OCI-LY3 (cell line): ENCODE measurements around the gene BLTP2.
A peak's percentile ranks its signal among the peaks of the same experiment; 100 is the strongest.

Experiments used
- H2AFZ ChIP-seq: fragments of 200-600, 300-600 bp; shearing (Covaris generic); 2 replicates; pipeline ENCODE4 v1.6.0; 2014; ENCODE audit warnings: antibody characterized with exemption, low read depth, low read length
- H3K27ac ChIP-seq: fragments of 200-600, 300-600 bp; sonication (generic); 2 replicates; pipeline ENCODE4 v1.5.1; 2014; ENCODE audit warnings: mild to moderate bottlenecking, low read length, moderate library complexity, mixed read lengths
- H3K27me3 ChIP-seq: fragments of 200-600, 300-600 bp; sonication (generic); 2 replicates; pipeline ENCODE4 v1.6.1; 2014; ENCODE audit warnings: low read depth, low read length, mixed read lengths
- H3K36me3 ChIP-seq: fragments of 200-600, 300-600 bp; sonication (generic); replicated peaks from 2 replicates; pipeline ENCODE3; 2014; ENCODE audit warnings: low read depth, low read length, mixed read lengths
- H3K4me1 ChIP-seq: fragments of 300-600, 200-600 bp; sonication (generic); 2 replicates; pipeline ENCODE4 v1.6.1; 2014; ENCODE audit warnings: low read length, mixed read lengths
- H3K4me2 ChIP-seq: fragments of 200-600, 300-600 bp; sonication (generic); 2 replicates; pipeline ENCODE4 v1.6.1; 2014; ENCODE audit warnings: low read length, mixed read lengths
- H3K4me3 ChIP-seq: fragments of 300-600, 200-600 bp; sonication (generic); 2 replicates; pipeline ENCODE4 v1.5.1; 2014; ENCODE audit warnings: antibody characterized with exemption, mild to moderate bottlenecking, low read length, moderate library complexity
- H3K79me2 ChIP-seq: fragments of 300-600, 200-600 bp; shearing (Covaris generic); 2 replicates; pipeline ENCODE4 v1.6.1; 2014; ENCODE audit warnings: mild to moderate bottlenecking, low read length, mixed read lengths
- H3K9ac ChIP-seq: fragments of 300-600, 200-600 bp; shearing (Covaris generic); 2 replicates; pipeline ENCODE4 v1.6.0; 2014; ENCODE audit warnings: mild to moderate bottlenecking, low read length, moderate library complexity
- H3K9me3 ChIP-seq: fragments of 200-600, 300-600 bp; shearing (Covaris generic); 2 replicates; pipeline ENCODE4 v1.6.1; 2014; ENCODE audit warnings: low read length, mixed read lengths; ENCODE audit not compliant: insufficient read depth
- H4K20me1 ChIP-seq: fragments of 200-600, 300-600 bp; sonication (generic); 2 replicates; pipeline ENCODE4 v1.6.1; 2016; ENCODE audit warnings: low read length, mixed read lengths; ENCODE audit not compliant: insufficient read depth
- EZH2phosphoT487 ChIP-seq: fragments of 200-600 bp; shearing (Covaris generic); IDR thresholded peaks from 2 replicates; pipeline ENCODE4 v1.6.1; 2018; ENCODE audit warnings: antibody characterized with exemption, mixed run types, low read depth
- TF ChIP-seq, protein P1 (sequence below): fragments of 200-600, 300-600 bp; sonication (generic); IDR thresholded peaks from 2 replicates; pipeline ENCODE4 v1.5.1; 2014; ENCODE audit warnings: antibody characterized with exemption, low read length, low read depth

Gene BLTP2

DNA sequence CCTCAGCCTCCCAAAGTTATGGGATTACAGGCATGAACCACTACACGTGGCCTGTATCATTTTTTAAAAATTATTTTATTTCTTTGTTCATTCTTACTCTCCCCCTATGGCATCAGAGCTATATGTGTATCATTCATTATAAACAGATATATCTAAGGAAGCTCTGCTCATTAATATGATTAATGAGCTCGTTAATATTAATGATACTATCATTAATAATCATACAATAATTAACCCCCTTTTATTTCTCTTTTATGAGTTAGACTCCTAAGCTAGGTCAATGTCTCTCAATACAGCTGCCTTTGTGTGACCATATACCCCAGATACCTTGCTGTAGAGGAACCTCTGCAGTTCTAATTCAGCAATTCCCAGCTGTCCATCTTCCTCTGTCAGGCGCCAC lies 26.5 kb downstream of the BLTP2 start:
- no peak overlapping the region for H3K27ac ChIP-seq
- H3K9me3 ChIP-seq = no peaks in the 10 kb centered on the region
- H3K4me1 ChIP-seq = peaks cover 15% of the 10 kb centered on the region
- no peak overlapping the region for H3K9ac ChIP-seq
- TF ChIP-seq, protein P1, sequence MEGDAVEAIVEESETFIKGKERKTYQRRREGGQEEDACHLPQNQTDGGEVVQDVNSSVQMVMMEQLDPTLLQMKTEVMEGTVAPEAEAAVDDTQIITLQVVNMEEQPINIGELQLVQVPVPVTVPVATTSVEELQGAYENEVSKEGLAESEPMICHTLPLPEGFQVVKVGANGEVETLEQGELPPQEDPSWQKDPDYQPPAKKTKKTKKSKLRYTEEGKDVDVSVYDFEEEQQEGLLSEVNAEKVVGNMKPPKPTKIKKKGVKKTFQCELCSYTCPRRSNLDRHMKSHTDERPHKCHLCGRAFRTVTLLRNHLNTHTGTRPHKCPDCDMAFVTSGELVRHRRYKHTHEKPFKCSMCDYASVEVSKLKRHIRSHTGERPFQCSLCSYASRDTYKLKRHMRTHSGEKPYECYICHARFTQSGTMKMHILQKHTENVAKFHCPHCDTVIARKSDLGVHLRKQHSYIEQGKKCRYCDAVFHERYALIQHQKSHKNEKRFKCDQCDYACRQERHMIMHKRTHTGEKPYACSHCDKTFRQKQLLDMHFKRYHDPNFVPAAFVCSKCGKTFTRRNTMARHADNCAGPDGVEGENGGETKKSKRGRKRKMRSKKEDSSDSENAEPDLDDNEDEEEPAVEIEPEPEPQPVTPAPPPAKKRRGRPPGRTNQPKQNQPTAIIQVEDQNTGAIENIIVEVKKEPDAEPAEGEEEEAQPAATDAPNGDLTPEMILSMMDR = no peak
- no peak for TF ChIP-seq EZH2phosphoT487
- H3K4me3 ChIP-seq = no peak overlapping the region
- H2AFZ ChIP-seq = no peak overlapping the region
- H3K79me2 ChIP-seq = no peaks in the 10 kb centered on the region
- H3K4me2 ChIP-seq = no peak overlapping the region
- no peaks in the 10 kb centered on the region for H3K27me3 ChIP-seq
- H3K36me3 ChIP-seq = peaks cover 82% of the 10 kb centered on the region
- 0 out of 2 replicates have a peak, but pooled peaks cover 11% of the 10 kb centered on the region for H4K20me1 ChIP-seq

DNA sequence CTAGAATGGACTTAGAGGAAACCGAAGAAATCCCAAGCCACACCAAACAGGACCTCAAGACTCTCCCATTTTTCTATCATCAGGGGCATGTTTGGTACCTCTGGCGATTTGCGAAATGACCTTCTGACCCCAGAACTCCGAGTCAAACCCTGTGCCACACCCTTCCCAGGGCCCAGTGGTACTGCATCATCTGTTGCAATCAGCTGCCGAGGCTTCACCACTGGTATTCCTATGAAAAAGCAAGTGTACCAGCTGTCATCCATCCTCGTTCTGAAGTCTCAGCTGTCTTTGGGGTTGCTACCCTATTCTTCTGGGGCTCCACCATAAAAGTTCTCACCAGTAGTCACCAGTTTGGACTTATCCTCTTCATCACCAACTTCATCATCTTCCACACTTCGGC lies 28.7 kb downstream of the BLTP2 start:
- H3K36me3 ChIP-seq = peaks cover 83% of the 10 kb centered on the region
- H3K4me1 ChIP-seq = peaks cover 15% of the 10 kb centered on the region
- H2AFZ ChIP-seq = no peak overlapping the region
- no peak overlapping the region for H3K4me2 ChIP-seq
- no peak overlapping the region for H3K4me3 ChIP-seq
- TF ChIP-seq EZH2phosphoT487 = no peak
- TF ChIP-seq, protein P1 = no peak
- no peaks in the 10 kb centered on the region for H3K27me3 ChIP-seq
- H3K9me3 ChIP-seq = no peaks in the 10 kb centered on the region
- no peak overlapping the region for H3K9ac ChIP-seq
- H3K79me2 ChIP-seq = no peaks in the 10 kb centered on the region
- 0 out of 2 replicates have a peak, but pooled peaks cover 11% of the 10 kb centered on the region for H4K20me1 ChIP-seq
- no peak overlapping the region for H3K27ac ChIP-seq

DNA sequence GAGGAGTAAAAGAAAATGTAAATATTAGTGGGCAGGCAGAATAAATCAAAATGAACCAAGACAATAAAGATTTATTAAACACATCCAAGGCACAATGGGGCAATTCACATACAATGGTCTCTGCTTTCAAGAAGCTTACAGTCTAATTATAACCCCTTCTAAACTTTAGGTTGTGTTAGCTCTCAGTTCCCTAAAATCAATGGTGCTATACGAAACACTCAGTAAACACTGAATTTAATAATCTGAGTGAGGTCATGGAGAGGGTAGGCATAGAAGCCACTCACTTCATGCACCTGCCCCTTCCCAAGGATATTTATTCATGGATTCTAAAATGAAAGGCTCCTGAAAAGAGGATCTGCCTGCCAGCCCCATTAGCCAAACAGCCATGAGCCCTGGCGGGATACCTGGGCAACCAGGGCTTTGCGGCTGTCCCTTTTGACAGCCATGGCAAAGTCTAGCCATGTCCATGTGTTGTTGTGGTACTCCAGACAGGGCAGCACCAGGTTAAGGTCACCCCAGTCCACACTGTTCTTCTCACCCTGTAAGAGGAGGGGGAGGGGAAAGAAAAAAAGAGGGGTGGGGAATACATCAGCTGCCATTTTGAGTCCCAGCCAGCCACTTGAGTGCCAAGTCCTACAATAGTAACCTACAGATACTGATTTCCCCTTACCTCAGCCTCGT lies 29.6 kb downstream of the BLTP2 start:
- Histone ChIP-seq H3K9ac (no peak overlapping the region), H3K4me1 (peaks cover 15% of the 10 kb centered on the region), H3K4me3 (no peak overlapping the region), H3K79me2 (no peaks in the 10 kb centered on the region), H3K27ac (peak overlapping the region; percentile 7; the same call in 1 of the 2 replicates), H3K27me3 (no peaks in the 10 kb centered on the region), H3K36me3 (peaks cover 83% of the 10 kb centered on the region), H3K9me3 (no peaks in the 10 kb centered on the region), H2AFZ (no peak overlapping the region), H4K20me1 (0 out of 2 replicates have a peak, but pooled peaks cover 11% of the 10 kb centered on the region), H3K4me2 (no peak overlapping the region)
- TF ChIP-seq, protein P1 = no peak
- no peak for TF ChIP-seq EZH2phosphoT487

DNA sequence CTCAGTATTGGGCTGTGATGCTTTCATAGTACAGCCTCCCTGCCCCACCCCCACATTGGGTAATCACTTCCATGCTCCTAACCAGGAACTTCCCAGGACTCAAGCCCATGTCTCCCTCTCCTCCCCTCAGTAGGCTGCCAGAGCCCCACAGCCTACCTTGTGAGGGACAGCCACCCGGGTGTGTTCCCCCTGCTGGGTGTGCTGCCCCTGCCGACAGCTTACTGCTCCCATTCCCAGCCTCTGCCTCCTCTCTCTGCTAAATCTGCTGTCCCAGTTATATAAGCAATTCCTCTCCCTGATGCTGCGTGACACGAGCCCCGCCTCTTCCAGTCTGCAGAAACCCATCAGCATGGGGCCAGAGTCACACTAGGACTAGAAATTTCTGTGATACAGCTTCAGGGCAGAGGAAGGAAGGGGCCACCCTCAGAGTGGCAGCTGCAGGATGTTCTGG lies 31.0 kb downstream of the BLTP2 start, which contains the start of gene RSKR:
Gene RSKR, minus strand, starts transcription at position 255 of the 451 bp plus-strand sequence. Its CDS starts 24 bp downstream, at position 231.
- no peaks in the 10 kb centered on the region for H3K79me2 ChIP-seq
- H3K4me3 ChIP-seq = no peak within 1 kb of the TSS
- TF ChIP-seq, protein P1 = no peak
- TF ChIP-seq EZH2phosphoT487 = no peak
- H2AFZ ChIP-seq = no peak within 1 kb of the TSS
- H3K27me3 ChIP-seq = no peaks in the 10 kb centered on the region
- peaks cover 15% of the 10 kb centered on the region for H3K4me1 ChIP-seq
- H3K9ac ChIP-seq = no peak within 1 kb of the TSS
- peaks cover 81% of the 10 kb centered on the region for H3K36me3 ChIP-seq
- no peak within 1 kb of the TSS; the same call in 1 of the 2 replicates for H3K27ac ChIP-seq
- H3K4me2 ChIP-seq = no peak within 1 kb of the TSS
- H4K20me1 ChIP-seq = 0 out of 2 replicates have a peak, but pooled peaks cover 11% of the 10 kb centered on the region
- no peaks in the 10 kb centered on the region for H3K9me3 ChIP-seq
